ENCODE data around the gene WNT2.

GRCh38 chr7:117312593-117313580 lies 10.0 kb downstream of the WNT2 start:
- peak in 1 of 2 donors; percentile 49 for TF ChIP-seq CTCF (conservative IDR thresholded peaks at IDR 0.05 in 1 of 2, IDR thresholded peaks at IDR 0.05 in 1 of 2; ENCODE audit: low read depth in 1 of 2, low read length in 2 of 2)
- TF ChIP-seq EZH2 (IDR thresholded peaks at IDR 0.05; ENCODE audit: low read length, missing control alignments): no peak

All from fibroblast of lung (primary cell).